ENCODE measurements around the gene RNF2.
"Not testable (repeated sequence)": the region's sequence is repeated elsewhere in the genome, so short reads cannot be mapped to it uniquely, and the experiment has no call there.

The RNF2 gene

DNA sequence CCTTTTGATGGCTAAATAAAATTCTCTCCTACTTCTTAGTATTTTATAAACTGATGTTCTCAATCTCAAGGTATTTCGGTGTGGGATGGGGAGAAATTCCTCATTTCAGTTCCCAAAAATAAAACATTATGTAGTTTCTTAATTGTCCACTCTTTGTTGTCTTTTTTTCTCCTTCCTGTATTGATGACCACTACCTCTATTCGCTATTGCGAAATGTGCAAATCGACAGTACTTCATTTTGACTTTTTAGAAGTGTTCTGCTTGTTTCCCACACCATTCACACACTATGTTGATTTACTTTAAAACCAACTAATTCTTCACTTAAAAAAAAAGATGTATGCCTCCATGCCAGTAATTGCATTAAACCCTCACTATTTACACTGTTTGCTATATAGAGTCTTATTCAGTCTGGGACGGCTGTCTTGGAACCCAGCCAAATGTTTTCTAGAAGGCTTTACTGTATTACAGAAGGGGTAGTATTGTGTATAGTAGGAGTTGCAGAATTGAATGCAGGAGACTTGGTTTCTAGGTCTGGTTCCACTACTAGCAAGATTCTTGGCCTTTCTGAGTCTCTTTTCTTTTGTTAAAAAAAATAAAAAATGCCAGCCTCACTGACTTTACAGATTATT is 5.6 kb downstream of the RNF2 start:
- DNase-seq (ENCODE audit: low read depth), result no peak

DNA sequence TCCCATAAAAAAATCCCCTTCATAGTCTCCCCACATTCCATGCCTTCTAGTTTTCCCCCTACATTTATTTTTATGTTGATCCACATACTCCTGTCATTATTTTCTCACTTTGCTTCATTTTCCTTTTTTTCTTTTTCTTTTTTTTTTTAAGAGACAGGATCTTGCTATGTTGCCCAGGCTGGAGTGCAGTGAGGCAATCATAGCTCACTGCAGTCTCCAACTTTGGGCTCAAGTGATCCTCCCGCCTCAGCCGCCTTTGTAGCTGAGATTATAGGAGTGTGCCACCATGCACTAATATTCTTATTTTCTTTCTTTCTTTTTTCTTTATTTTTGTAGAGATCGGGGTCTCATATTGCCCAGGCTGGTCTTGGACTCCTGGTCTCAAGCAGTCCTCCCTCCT is 7.8 kb downstream of the RNF2 start:
- DNase-seq (ENCODE audit: low read depth), result no peak

DNA sequence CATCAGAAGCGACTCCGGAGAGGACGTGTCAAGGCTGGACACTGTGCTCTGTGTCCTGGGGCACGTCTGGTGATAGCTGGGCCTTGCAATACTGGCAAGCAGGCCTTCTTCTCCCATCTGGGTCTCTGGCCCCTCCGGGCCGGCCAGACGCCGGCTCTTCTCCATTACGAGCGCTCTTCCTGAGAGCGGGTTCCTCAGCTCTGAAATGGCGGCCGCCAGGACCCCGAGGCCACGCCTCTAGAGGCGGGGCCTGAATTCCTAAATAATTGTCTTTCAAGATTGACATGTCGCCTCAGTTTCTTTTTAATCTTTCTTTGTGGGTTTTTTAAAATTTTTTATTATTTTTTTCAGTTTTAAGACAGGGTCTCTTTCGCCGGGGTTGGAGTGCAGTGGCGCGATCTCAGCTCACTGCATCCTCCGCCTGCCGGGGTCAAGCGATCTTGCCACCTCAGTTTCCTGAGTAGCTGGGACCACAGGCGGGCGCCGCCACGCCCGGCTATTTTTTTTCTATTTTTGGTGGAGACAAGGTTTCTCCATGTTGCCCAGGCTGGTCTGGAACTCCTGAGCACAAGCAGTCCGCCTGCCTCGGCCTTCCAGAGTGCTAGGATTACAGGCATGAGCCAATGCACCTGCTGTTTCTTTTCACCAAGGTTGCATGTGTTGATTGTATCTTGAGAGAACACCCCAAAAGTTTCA is 9.2 kb downstream of the RNF2 start:
- no peak for DNase-seq (ENCODE audit: low read depth)

- no peak for DNase-seq (ENCODE audit: low read depth)
Measured at GRCh38 chr1:185058110-185058509, 12.8 kb downstream of the RNF2 start.

DNA sequence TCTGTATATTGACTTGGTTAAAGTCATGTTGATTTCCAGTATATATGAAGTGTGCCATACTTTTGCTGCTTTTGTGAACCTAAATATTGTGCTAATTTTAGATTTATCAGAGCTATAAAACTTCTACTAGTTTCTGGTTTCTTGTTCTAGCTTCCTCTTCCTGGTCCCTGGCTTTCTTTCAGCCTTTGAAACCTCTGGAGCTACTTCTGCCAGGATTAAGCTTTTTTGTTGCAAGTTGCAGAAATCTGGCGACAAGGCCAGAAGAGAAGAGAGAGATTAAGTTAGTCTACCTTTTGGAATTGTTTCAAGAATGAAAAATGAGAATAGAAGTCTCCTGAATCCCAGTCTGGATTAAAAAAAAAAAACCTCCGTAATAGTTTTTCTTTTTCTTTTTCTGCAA is 13.5 kb downstream of the RNF2 start:
- DNase-seq (ENCODE audit: low read depth), result no peak

GRCh38 chr1:185059950-185060571 is 14.7 kb downstream of the RNF2 start:
- DNase-seq (ENCODE audit: low read depth), result no peak

GRCh38 chr1:185062710-185063370 is 17.5 kb downstream of the RNF2 start:
- DNase-seq (ENCODE audit: low read depth), result no peak

GRCh38 chr1:185063719-185064118 is 18.4 kb downstream of the RNF2 start:
- no peak for DNase-seq (ENCODE audit: low read depth)

GRCh38 chr1:185065006-185065405 is 19.6 kb downstream of the RNF2 start:
- DNase-seq (ENCODE audit: low read depth), result not testable (repeated sequence)

DNA sequence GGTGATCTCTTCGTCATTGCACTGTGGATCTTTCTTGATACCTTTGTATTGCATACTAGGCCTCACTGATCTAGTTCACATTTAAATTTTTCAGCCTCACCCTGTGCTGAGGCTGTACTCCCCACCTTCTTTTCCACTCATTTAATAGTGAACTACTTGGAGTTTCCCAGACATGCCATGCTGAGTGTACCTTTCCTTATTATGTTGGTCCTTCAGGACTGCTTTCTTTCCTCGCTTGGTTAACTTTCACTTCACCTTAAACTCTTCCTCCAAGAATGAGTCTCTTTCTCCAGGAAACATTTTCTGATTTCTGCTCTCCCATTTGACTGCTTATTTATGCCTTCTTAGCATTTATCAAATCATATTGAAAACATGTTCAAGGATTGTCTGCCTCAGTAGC is 20.8 kb downstream of the RNF2 start:
- DNase-seq (ENCODE audit: low read depth), result no peak

GRCh38 chr1:185068341-185068740 is 23.0 kb downstream of the RNF2 start:
- DNase-seq (ENCODE audit: low read depth), result no peak

- DNase-seq (ENCODE audit: low read depth), result no peak
Measured at GRCh38 chr1:185069202-185069772, 23.9 kb downstream of the RNF2 start.

- no peak for DNase-seq (ENCODE audit: low read depth)
Measured at GRCh38 chr1:185070051-185070450, 24.7 kb downstream of the RNF2 start.

GRCh38 chr1:185073725-185074124 is 28.4 kb downstream of the RNF2 start:
- DNase-seq (ENCODE audit: low read depth), result no peak

DNA sequence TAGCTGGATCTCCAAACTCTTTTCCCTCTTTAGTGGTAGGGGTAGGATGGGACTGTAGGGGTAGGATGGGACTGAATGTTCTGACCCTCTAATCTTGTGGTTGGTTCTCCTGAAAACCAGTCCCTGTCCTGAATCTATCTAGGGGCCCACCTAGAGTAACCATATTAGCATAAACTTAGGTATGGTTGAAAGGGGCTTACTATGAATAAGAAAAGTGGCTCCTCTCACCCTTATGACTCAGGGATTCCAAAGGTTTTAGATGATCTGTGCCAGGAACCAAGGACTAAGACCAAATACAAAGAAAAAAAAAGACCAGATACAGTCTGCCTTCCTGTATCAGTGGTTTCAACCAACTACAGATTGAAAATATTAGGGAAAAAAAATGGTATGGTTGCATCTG is 28.9 kb downstream of the RNF2 start:
- DNase-seq (ENCODE audit: low read depth), result no peak

DNA sequence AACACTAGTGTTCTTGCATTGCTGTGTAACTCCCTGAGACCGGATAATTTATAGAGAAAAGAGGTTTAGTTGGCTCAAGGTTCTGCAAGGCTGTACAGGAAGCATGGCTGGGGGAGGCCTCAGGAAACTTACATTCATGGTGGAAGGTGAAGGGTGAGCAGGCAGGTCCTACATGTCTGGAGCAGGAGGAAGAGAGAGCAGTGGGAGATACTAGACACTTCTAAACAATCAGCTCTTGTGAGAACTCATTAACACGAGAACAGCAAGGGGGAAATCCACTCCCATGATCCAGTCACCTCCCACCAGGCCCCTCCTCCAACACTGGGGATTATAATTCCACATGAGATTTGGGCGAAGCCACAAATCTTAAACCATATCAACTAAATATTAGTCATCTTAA is 30.1 kb downstream of the RNF2 start:
- DNase-seq (ENCODE audit: low read depth), result no peak

GRCh38 chr1:185077374-185077773 is 32.0 kb downstream of the RNF2 start:
- no peak for DNase-seq (ENCODE audit: low read depth)

- no peak for DNase-seq (ENCODE audit: low read depth)
Measured at GRCh38 chr1:185080422-185080821, 35.1 kb downstream of the RNF2 start.

- no peak for DNase-seq (ENCODE audit: low read depth)
Measured at GRCh38 chr1:185083818-185084217, 38.5 kb downstream of the RNF2 start.

GRCh38 chr1:185087101-185087500 is 41.7 kb downstream of the RNF2 start:
- no peak for DNase-seq (ENCODE audit: low read depth)

- no peak for DNase-seq (ENCODE audit: low read depth)
Measured at GRCh38 chr1:185087746-185088145, 42.4 kb downstream of the RNF2 start.

DNA sequence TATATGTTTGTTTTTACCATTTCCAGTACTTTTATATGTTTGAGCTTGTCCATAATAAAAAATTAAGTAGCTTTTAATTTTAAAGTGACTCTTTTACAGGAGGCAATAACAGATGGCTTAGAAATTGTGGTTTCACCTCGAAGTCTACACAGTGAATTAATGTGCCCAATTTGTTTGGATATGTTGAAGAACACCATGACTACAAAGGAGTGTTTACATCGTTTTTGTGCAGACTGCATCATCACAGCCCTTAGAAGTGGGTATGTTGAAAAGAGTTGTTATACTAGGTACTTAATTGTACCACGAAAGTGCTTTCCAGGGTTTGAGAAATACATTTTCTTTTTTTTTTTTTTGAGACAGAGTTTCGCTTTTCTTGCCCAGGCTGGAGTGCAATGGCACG is 46.1 kb downstream of the RNF2 start:
- DNase-seq (ENCODE audit: low read depth), result no peak

DNA sequence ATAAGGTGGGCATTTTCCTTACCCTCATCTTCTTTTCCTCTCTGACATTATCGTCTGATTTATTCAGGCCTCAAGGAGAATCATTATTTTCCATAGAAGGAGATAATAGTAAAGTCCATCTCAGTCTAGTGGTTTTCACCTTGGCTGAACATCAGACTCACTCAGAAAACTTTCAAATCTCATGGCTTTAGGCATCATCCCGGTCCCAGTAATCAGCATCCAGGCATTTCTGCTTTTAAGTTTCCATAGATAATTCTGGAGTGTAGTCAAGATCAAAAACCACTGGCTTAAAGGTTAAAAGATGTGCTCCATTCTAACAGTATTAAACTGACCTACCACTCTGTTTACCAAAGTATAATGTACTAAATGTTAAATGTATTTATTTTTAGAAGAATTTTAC is 49.4 kb downstream of the RNF2 start:
- no peak for DNase-seq (ENCODE audit: low read depth)
